Measurements from ENCODE around the gene BACH2.

DNA sequence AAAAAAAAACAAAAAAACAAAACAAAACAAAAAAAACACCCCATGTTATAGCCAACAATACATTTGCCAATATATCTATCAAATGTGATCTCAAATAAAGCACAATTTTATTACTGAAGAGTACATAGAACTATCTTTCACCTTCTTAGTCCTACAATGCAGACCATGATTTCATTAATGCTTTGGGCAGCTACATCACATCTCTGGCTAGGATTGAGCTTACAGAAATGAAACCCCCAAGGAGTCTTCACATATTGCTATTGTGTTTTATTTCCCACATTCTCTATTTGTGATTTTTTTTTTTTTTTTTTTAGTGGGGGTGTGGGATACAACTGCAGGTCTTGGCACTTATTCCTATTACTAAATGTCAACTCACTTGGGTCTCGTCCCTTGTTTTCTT is 189.3 kb downstream of the BACH2 start:
- TF ChIP-seq POLR2AphosphoS5 (IDR thresholded peaks at IDR 0.05; ENCODE audit: low read depth, low read length), result no peak
- TF ChIP-seq, protein P1, sequence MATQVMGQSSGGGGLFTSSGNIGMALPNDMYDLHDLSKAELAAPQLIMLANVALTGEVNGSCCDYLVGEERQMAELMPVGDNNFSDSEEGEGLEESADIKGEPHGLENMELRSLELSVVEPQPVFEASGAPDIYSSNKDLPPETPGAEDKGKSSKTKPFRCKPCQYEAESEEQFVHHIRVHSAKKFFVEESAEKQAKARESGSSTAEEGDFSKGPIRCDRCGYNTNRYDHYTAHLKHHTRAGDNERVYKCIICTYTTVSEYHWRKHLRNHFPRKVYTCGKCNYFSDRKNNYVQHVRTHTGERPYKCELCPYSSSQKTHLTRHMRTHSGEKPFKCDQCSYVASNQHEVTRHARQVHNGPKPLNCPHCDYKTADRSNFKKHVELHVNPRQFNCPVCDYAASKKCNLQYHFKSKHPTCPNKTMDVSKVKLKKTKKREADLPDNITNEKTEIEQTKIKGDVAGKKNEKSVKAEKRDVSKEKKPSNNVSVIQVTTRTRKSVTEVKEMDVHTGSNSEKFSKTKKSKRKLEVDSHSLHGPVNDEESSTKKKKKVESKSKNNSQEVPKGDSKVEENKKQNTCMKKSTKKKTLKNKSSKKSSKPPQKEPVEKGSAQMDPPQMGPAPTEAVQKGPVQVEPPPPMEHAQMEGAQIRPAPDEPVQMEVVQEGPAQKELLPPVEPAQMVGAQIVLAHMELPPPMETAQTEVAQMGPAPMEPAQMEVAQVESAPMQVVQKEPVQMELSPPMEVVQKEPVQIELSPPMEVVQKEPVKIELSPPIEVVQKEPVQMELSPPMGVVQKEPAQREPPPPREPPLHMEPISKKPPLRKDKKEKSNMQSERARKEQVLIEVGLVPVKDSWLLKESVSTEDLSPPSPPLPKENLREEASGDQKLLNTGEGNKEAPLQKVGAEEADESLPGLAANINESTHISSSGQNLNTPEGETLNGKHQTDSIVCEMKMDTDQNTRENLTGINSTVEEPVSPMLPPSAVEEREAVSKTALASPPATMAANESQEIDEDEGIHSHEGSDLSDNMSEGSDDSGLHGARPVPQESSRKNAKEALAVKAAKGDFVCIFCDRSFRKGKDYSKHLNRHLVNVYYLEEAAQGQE (IDR thresholded peaks at IDR 0.05; ENCODE audit: insufficient read depth in 1 of 2, low read depth in 2 of 2, low read length in 2 of 2), result no peak
- TF ChIP-seq TAF1 (IDR thresholded peaks at IDR 0.05; ENCODE audit: borderline replicate concordance, insufficient read depth, low read length), result no peak

All from PFSK-1 (cell line).